Measurements from ENCODE around the gene RAB15.

RAB15 gene

DNA sequence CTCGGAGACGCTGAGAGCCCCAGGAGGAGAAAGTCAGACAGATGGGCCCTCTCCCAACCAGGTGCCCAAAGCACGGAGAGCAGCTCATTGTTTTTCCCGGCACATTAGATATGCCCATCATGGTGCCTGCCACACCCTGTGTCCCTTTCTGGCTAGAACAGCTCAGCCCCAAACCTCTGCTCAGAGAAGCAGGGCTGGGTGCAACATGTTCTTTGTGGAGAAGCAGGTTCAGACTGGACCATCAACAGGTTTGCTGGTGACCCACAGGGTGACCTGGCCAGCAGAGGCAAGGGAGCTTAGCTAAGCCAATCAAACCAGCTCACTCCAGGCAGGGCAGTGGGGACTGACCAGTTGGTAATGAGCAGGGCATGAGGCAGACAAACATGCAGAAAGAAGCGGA is 13.4 kb downstream of the RAB15 start:
- no peak overlapping the region for H3K4me3 ChIP-seq (replicated peaks; ENCODE audit: low read depth, low read length)
- TF ChIP-seq, protein P1, sequence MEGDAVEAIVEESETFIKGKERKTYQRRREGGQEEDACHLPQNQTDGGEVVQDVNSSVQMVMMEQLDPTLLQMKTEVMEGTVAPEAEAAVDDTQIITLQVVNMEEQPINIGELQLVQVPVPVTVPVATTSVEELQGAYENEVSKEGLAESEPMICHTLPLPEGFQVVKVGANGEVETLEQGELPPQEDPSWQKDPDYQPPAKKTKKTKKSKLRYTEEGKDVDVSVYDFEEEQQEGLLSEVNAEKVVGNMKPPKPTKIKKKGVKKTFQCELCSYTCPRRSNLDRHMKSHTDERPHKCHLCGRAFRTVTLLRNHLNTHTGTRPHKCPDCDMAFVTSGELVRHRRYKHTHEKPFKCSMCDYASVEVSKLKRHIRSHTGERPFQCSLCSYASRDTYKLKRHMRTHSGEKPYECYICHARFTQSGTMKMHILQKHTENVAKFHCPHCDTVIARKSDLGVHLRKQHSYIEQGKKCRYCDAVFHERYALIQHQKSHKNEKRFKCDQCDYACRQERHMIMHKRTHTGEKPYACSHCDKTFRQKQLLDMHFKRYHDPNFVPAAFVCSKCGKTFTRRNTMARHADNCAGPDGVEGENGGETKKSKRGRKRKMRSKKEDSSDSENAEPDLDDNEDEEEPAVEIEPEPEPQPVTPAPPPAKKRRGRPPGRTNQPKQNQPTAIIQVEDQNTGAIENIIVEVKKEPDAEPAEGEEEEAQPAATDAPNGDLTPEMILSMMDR (IDR thresholded peaks at IDR 0.05; ENCODE audit: low read length, missing control alignments) = no peak
- no peak for DNase-seq (ENCODE audit: low read depth)

DNA sequence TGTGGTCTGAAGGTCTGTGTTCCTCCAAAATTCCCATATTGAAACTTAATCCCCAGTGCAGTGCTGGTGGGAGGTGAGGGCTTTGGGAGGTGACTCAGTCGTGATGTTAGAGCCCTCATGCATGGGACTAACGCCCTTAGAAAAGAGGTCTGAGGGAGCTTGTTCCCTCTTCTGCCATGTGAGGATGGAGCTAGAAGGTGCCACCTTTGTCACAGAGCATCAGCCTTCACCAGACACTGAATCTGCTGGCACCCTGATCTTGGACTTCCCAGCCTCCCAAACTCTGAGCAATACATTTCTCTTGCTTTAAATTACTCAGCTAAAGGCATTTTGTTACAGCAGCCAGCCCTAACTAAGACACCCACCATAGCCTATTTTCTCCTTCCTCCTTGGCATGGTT is 13.9 kb downstream of the RAB15 start:
- H3K4me3 ChIP-seq (replicated peaks; ENCODE audit: low read depth, low read length) = no peak overlapping the region
- TF ChIP-seq, protein P1 (IDR thresholded peaks at IDR 0.05; ENCODE audit: low read length, missing control alignments) = no peak
- DNase-seq (ENCODE audit: low read depth) = no peak

DNA sequence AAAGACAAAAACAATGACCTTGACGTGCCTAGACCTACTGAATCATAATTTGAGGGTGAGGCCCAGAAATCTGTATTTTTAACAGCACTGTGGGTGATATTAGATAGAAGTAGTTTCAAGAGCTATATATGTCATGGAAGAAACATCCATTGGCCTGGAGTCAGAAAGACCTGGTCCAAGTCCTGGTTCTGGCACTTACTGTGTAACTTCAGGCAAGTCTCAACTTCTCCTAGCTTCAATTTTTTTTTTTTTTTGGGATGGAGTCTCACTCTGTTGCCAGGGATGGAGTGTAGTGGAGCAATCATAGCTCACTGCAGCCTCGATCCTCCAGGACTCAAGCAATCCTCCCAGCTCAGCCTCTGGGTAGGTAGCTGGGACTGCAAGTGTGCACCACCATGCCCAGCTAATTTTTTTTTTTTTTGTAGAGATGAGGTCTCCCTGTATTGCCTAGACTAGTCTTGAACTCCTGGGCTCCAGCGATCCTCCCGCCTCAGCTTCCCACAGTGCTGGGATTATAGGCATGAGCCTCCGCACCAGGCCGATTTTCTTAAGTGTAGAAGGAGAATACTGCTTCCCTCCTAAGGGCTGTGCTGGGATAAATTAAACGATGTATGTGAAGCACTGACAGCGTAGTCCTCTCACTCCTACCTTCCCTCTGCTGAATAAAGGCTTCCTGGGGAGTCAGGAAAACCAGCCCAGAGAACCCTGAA is 15.3 kb downstream of the RAB15 start:
- TF ChIP-seq, protein P1 (IDR thresholded peaks at IDR 0.05; ENCODE audit: low read length, missing control alignments) = no peak
- no peak overlapping the region for H3K4me3 ChIP-seq (replicated peaks; ENCODE audit: low read depth, low read length)
- DNase-seq (ENCODE audit: low read depth) = no peak

DNA sequence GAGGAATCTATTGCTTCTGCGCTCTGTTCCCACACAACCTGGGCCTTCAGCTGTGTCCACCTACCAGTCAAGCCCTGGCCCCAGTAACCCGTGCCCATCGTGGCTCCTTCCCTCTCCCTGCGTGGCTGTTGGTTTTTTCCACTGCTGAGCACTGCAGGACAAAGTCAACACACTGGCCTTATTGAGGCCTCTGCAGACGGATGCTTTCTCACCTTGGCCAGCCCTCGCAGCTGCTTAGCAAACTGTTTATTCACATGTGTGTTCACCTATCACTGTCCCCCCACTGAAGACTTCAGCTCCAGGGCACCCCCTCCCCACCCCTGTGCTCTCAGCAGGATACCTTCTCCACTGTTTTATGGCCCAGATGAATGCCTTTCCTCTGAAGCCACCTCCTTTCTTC is 16.8 kb downstream of the RAB15 start:
- no peak for DNase-seq (ENCODE audit: low read depth)
- H3K4me3 ChIP-seq (replicated peaks; ENCODE audit: low read depth, low read length) = no peak overlapping the region
- TF ChIP-seq, protein P1 (IDR thresholded peaks at IDR 0.05; ENCODE audit: low read length, missing control alignments) = no peak

DNA sequence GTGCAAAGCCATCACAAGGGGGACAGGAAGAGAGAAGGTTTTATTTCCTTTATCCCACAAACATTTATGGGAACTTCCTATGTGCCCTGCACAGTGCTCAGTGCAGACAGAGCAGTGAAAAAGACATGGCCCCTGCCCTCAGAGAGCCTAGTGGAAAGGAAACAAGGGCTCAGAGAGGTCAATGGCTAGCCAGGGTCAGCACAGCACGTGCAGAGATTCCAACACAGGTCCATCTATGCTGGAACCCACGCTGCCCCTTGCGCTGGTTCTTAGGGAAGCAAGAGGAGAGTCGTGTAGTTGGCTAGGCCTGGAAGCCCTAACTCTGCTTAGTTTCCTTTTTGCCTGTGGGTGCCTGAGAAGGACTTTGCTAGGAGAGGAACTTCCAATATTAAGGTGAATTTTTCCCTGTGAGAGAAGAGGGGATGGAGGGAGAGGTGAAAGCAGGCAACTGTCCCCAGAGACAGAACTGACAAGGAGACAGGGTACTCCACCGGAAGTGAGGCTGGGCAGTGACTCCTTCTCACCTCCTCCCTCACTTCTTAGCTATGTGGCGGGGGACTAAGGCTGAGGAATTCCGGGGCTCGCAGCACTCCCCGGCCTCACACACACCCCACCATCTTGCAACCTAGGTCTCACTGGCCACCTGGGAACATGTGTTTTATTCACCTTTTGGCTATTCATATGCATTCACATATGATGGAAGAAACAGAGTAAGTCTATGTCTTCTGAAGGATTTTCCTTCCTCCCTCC is 17.5 kb downstream of the RAB15 start:
- DNase-seq (ENCODE audit: low read depth) = no peak
- no peak overlapping the region for H3K4me3 ChIP-seq (replicated peaks; ENCODE audit: low read depth, low read length)
- TF ChIP-seq, protein P1 (IDR thresholded peaks at IDR 0.05; ENCODE audit: low read length, missing control alignments) = no peak

DNA sequence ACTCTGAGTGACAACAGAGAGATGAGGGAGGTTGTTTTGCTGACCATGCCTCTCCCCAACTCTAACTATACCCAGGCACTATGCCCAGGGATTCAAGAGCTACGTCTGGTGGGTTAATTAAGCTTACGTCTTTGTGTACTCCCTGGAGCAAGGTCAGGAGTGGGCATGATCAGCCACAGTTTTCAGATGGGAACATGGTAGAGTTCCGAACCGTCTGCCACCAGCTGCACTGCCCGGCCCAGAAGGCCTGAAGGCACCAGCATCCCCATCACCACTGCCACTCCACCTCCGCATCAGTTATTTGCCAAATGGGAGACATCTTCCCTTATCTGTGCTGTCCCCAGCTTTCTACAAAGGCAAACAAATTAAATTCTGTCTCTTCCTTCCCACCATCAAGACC is 18.5 kb downstream of the RAB15 start:
- DNase-seq (ENCODE audit: low read depth) = no peak
- TF ChIP-seq, protein P1 (IDR thresholded peaks at IDR 0.05; ENCODE audit: low read length, missing control alignments) = no peak

More for the DNA sequence above, 18.5 kb downstream of the RAB15 start:
- no peak overlapping the region for H3K4me3 ChIP-seq (replicated peaks; ENCODE audit: low read depth, low read length)

All from fibroblast of pulmonary artery (primary cell).